Measurements from ENCODE around the gene ATAT1.

- TF ChIP-seq CTCF (IDR thresholded peaks at IDR 0.05), result no peak
- no peak for TF ChIP-seq POLR2A (IDR thresholded peaks at IDR 0.05)
Measured at GRCh38 chr6:30635834-30636233, 9.2 kb downstream of the ATAT1 start.
